ENCODE results near the gene ADCY9.

GRCh38 chr16:4089811-4090301, 26.4 kb downstream of the ADCY9 start:
- TF ChIP-seq CTCF (IDR thresholded peaks at IDR 0.05 in 2 of 3, conservative IDR thresholded peaks at IDR 0.05 in 1 of 3; ENCODE audit: borderline replicate concordance in 1 of 3, insufficient read depth in 1 of 3, low read depth in 2 of 3, low read length in 2 of 3) (no peak), POLR2AphosphoS5 (IDR thresholded peaks at IDR 0.05; ENCODE audit: low read depth, low read length) (no peak), EZH2phosphoT487 (IDR thresholded peaks at IDR 0.05; ENCODE audit: borderline replicate concordance) (no peak), JUND (IDR thresholded peaks at IDR 0.05) (no peak), POLR2A (IDR thresholded peaks at IDR 0.05; ENCODE audit: borderline replicate concordance, extremely low read depth, insufficient read depth, insufficient read length) (no peak), SRF (IDR thresholded peaks at IDR 0.05; ENCODE audit: low read depth) (no peak), SIN3A (IDR thresholded peaks at IDR 0.05; ENCODE audit: low read depth) (no peak), ZBTB33 (IDR thresholded peaks at IDR 0.05; ENCODE audit: extremely low read depth, insufficient replicate concordance, low read length) (no peak), EZH2 (IDR thresholded peaks at IDR 0.05) (no peak), ZNF274 (IDR thresholded peaks at IDR 0.05; ENCODE audit: low read depth, low read length) (no peak)

Measured in HCT116 (cell line).